SK-MEL-5 (cell line): ENCODE measurements around the gene DDX50. TPM values are rescaled to one million over a fixed set of nuclear protein-coding genes. Genes with fewer than 3 reads are reported as not detected.
A peak's percentile ranks its signal among the peaks of the same experiment; 100 is the strongest.
"Not testable (repeated sequence)": the region's sequence is repeated elsewhere in the genome, so short reads cannot be mapped to it uniquely, and the experiment has no call there.

ENCODE experiments used
- DNase-seq: peaks from one replicate; pipeline ENCODE4 v3.0.0-alpha.2; 2016; ENCODE audit warnings: low read depth, low spot score
- in situ Hi-C: cut with HindIII; loops from 2 replicates; pipeline ENCODE4 v1.10.0; 2016; ENCODE audit warnings: low sequenced_read_pairs, high pct_unique_total_duplicates, low pct_unique_long_range_greater_than_20kb
- total RNA-seq: library from RNA; depleted of rRNA; stranded (reverse); fragments of >200 nt; shearing (Covaris generic); gene quantifications from 2 replicates; pipeline ENCODE4 v1.2.3, GENCODE V29; 2014

DDX50 gene
- total RNA-seq, 1 experiment from 2014 or later, result 35.1 TPM

DNA sequence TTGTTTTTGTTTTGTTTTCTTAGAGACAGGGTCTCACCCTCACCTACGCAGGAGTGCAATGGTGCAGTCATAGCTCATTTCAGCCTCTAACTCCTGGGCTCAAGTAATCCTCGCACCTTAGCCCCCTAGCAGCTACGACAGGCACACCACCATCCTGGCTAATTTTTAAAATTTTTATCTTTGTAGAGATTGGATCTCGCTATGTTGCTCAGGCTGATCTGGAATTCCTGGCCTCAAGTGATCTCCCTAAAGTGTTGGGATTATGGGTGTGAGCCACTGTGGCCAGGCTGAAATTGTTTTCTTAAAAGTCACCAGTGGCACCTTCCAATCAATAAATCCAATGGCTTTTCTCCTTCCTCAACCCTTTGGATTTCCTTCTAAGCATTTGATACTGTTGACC is 20.9 kb upstream of the DDX50 start:
- DNase-seq, result no peak
- in situ Hi-C loops, result no loop called here

- no peak for DNase-seq
- in situ Hi-C loops, result no loop called here
Measured at GRCh38 chr10:68895041-68895440, 6.1 kb upstream of the DDX50 start.

GRCh38 chr10:68897336-68897741 is 3.8 kb upstream of the DDX50 start:
- in situ Hi-C loops, result no loop called here
- DNase-seq, result peak; percentile 74

- in situ Hi-C loops, result no loop called here
- no peak for DNase-seq
Measured at GRCh38 chr10:68899186-68899745, 1.8 kb upstream of the DDX50 start.

- no peak for DNase-seq
- in situ Hi-C loops, result no loop called here
Measured at GRCh38 chr10:68900427-68901104, 549 bp upstream of the DDX50 start.

- no peak for DNase-seq
- in situ Hi-C loops, result no loop called here
Measured at GRCh38 chr10:68902382-68902781, 1.3 kb downstream of the DDX50 start.

DNA sequence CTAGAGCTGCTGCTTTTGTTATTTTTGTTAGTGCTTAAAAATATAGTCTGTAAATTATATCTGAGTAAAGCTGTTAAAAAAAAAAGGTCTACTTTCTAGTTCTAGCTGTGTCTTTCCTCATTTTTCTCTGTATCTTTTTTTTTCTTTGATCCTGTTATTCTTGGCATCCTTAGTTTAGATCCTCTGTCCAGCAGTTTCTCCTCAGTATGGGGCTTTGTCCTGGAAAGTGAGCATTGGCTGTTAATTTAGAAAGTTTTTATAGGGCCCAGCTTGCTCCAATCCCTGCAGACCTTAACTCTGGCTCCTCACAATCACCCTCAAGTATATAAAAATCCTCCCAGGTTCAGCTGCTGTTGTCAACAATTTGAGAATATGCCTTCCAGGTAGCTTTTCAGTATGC is 23.5 kb downstream of the DDX50 start:
- in situ Hi-C loops, result no loop called here

GRCh38 chr10:68925489-68925888 is 24.4 kb downstream of the DDX50 start:
- in situ Hi-C loops, result no loop called here
- no peak for DNase-seq

More for the DNA sequence above, 23.5 kb downstream of the DDX50 start:
- no peak for DNase-seq

GRCh38 chr10:68929157-68929556 is 28.0 kb downstream of the DDX50 start:
- in situ Hi-C loops, DNase-seq: not testable (repeated sequence)

- in situ Hi-C loops, DNase-seq: not testable (repeated sequence)
Measured at GRCh38 chr10:68929888-68930287, 28.8 kb downstream of the DDX50 start.

GRCh38 chr10:68932860-68933259 is 31.7 kb downstream of the DDX50 start:
- in situ Hi-C loops, DNase-seq: not testable (repeated sequence)

GRCh38 chr10:68934994-68935393 is 33.9 kb downstream of the DDX50 start:
- in situ Hi-C loops, result no loop called here
- no peak for DNase-seq

- no peak for DNase-seq
- in situ Hi-C loops, result no loop called here
Measured at GRCh38 chr10:68938117-68938516, 37.0 kb downstream of the DDX50 start.

- DNase-seq, result no peak
- in situ Hi-C loops, result no loop called here
Measured at GRCh38 chr10:68938884-68939283, 37.8 kb downstream of the DDX50 start.

- in situ Hi-C loops, DNase-seq: not testable (repeated sequence)
Measured at GRCh38 chr10:68940917-68941316, 39.8 kb downstream of the DDX50 start.

- in situ Hi-C loops, result no loop called here
- no peak for DNase-seq
Measured at GRCh38 chr10:68950598-68950997, 49.5 kb downstream of the DDX50 start.

DNA sequence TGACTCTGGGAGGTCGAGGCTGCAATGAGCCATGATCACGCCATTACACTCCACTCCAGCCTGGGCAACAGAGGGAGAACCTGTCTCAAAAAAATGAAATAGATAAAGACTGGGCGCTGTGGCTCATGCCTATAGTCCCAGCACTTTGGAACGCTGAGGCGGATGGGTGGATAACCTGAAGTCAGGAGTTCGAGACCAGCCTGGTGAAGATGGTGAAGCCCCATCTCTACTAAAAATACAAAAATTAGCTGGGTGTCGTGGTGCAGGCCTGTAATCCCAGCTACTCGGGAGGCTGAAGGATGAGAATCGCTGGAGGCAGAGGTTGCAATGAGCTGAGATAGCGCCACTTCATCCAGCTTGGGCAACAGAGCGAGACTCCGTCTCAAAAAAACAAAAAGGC is 53.8 kb downstream of the DDX50 start:
- in situ Hi-C loops, result no loop called here
- DNase-seq, result no peak

GRCh38 chr10:68955355-68955831 is 54.3 kb downstream of the DDX50 start:
- no peak for DNase-seq
- in situ Hi-C loops, result no loop called here

- DNase-seq, result peak; percentile 92
- in situ Hi-C loops, result no loop called here
Measured at GRCh38 chr10:68955832-68956532, 54.9 kb downstream of the DDX50 start, which contains the start of gene DDX21. TSS of gene DDX21 (plus strand) at chr10:68956170. CDS start at chr10:68956226, 56 bp downstream.
